HG03521 (cell line): Measurements from ENCODE around the gene CALM1.

Experiments
- ATAC-seq: cut with Tn5 transposase; IDR thresholded peaks from one replicate; pipeline ENCODE4 v1.9.1; 2021; ENCODE audit warnings: mild to moderate bottlenecking, moderate library complexity; ENCODE audit not compliant: unreplicated experiment

The CALM1 gene

GRCh38 chr14:90440592-90440991 is 43.8 kb downstream of the CALM1 start:
- no peak for ATAC-seq

- ATAC-seq: no peak
Measured at GRCh38 chr14:90442388-90442787, 45.6 kb downstream of the CALM1 start.

DNA sequence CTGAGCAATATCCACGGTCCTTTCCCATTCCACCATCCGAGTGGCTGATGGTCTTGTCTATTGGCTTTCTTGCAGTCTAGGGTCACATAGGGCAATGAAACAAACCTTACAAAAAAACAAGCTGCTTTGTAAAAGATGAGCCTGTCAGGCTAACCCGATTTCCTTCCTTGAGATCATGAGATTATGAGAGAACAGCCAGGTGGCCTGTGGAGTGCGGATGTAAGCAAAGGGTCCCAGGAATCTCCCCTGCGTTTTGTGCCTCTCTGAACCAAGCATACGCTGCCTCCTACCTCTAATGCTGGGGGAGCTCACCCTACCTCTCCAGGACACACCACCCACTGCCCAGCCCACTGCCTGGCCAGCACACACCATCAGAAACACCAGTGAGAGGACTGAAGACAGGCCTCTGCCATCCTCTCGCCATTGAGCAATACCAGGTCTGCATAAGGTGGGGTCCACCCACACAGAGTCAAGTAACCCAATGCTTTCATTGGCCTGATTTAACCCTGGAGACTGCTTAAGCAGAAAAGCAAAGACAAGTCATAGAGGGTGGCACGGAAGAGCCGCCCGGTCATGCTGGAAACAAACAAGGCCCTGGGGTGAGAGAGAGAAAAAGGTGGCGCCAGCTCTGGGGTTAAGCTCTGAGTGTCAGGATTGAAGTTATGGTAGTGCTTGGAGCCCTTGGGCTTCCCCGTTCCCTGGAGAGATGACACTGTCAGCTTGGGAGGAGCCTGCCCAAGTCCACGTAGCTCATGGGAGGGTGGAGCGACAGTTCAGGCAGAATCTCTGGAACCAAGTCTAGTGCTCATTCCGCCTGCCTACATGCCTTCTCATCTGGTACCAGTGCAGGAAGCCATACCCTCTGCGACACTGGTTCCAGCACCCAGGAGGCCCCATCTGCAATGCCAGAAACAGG is 46.6 kb downstream of the CALM1 start:
- ATAC-seq: no peak

DNA sequence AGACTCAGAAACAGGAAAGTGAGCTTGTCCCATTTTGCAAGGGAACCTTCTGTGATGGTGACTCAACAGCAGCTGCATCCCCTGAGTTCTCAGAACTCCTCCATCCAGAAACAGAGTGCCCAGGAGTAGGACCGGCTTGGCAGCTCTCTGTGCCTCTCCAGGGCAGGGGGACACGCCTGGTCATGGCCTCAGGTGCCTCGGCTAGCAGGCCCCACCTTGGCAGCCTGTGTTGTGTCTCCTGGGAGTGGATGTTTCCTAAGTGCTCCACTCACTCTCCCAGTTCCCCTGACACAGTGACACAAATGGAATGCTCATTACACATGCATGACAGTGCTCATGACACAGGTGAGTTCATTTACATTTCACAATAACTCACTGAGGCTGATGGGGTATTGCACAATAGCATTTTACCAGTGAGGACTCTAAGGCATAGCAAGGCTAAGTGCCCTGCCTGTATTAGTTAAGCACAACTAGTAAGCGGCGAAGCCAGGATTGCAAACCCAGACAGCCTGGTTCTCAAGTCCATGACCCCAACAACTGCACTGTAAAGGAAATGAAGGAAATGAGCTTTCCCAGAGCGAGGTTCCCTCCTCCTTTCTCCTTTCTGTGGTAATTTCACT is 47.4 kb downstream of the CALM1 start:
- ATAC-seq: no peak

GRCh38 chr14:90445011-90445410 is 48.2 kb downstream of the CALM1 start:
- ATAC-seq: no peak

GRCh38 chr14:90446405-90446804 is 49.6 kb downstream of the CALM1 start:
- ATAC-seq: no peak

GRCh38 chr14:90447720-90448497 is 51.1 kb downstream of the CALM1 start:
- ATAC-seq: no peak

- ATAC-seq: no peak
Measured at GRCh38 chr14:90449411-90449810, 52.6 kb downstream of the CALM1 start.

GRCh38 chr14:90450151-90450550 is 53.3 kb downstream of the CALM1 start:
- ATAC-seq: no peak

DNA sequence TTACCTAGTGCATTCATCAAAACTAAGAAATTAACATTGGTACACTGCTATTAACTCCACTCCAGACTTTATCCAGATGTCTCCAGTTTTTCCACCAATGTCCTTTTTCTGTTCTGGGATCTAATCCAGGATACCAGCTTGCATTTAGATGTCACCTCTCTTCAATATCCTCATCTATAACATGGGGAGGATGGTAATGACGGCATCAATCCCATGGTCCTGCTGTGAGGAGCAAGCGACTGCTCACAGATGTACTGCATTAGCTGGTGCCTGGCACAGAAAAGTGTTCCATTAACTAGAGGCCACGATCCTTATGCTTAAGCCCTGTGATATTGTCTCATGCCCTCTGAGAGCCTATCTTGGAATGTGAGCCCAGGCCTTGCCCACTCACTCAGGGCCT is 53.8 kb downstream of the CALM1 start:
- ATAC-seq: no peak

DNA sequence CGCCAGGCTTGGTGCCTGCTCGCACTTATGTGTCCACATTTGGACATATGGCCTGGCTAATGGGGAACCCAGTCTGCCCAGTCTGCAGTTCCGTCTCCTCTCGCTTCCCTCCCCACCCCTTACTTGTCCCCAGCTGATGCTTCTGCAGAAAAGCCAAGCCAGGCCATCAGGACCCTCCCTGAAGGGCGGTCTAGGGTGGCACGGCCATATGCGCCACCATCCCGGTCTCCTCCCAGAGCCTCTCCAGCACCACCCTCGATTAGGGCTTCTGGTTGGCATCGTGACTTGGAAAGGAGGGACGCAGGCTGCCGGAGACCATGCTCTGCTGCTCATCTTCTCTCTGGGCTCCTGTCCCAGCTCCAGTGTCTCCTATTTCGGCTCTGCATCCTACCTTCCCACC is 54.6 kb downstream of the CALM1 start:
- no peak for ATAC-seq

DNA sequence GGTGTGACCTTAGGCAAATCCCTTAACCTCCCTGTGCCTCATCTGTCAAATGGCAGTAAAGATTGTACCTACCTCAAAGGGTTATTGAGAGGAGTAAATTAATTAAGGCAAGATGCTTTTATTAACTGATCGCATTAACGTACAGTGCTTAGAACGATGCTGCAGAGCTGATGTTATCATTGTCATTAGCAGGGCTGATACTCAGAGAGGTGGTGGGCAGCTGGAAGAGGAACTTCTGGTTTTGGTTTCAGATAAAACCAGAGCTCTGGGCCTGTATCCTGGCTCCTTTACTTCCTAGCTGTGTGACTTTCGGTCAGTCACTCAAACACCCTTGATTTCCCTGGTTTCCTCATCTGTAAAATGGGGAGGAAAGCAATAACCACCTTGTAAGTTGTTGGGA is 55.1 kb downstream of the CALM1 start:
- no peak for ATAC-seq

DNA sequence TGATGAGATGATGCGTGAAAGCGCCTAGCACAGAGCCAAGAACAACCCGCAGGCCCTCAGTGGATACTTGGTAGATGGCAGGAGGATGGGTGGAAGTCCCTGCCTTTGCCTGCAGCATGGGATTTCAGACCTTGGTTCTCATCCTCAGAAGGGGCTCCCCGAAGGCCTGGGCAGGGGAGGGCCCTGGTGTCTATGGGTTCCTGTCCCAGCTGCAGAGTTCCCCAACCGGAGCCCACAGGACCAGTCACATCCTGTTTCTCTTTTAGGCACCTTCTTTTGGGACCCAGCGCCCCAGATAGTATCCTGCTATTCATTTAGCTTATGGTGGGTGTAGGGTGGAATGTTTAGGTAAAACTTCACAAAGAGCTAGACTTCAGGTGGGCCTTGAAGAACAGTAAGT is 55.5 kb downstream of the CALM1 start:
- ATAC-seq: no peak

DNA sequence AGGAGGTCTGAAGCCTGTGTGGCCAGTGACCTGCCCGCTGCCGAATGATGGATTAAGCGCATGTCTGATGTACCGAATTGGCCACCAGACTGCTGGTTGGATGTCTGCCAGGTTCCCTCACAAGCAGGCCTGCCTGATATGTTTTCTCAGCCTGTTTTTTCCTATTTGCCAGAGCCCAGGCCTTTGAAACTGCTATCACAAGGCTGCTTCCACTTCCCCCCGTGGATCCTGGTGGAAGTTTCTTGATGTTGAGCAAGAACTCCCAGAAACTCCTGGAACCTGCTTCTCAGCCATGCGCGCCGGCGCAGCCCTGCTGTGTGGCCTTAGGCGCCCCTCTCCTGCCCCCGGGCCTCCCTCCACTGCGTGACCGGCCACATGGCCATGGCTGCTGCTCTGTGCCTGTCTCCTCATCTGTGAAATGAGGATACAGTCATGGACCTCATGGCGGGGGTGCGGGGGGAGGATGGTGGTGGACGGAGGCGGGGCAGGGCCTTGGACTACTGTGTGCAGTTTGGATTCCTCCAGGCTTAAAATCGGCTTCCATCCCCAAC is 56.6 kb downstream of the CALM1 start:
- no peak for ATAC-seq

GRCh38 chr14:90454041-90455000 is 57.5 kb downstream of the CALM1 start:
- no peak for ATAC-seq

- ATAC-seq: no peak
Measured at GRCh38 chr14:90455100-90455571, 58.3 kb downstream of the CALM1 start.

DNA sequence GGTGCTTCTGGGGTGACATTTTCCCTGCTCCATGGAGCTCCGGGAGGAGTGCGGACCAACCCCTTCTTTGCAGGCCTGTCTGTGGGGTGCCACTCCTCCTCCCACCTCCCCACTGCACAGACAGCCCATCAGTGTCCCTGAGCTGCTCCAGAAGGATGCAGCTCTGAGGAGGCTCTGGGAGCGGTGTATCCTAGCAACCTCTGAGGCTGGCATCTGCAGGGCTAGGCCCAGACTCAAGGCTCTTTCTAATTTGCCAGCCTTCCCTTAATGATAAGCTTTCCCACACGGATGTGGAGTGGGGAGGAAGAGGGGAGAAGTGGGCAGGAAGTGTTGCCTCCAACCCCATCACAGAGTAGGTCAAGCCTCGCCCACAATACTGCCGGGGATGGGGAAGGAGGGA is 59.7 kb downstream of the CALM1 start:
- ATAC-seq: no peak

DNA sequence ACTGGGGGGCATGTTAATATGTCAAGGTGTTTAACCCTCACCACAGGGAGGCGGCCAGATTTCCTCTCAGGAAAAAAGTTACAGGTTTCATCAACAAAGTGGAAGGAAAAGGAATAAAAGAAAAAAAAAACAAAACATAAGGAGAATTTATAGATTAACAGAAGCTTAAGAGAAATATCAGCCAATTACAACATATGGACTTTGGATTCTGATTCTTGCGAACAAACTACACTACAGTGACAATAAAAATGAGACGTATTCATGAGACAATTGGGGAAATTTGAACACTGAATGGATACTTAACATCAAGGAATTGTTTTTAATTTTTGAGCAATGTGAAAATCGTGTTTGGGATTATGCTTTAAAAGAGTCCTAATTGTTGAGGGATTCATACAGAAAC is 60.4 kb downstream of the CALM1 start:
- no peak for ATAC-seq
